ENCODE results near the gene ATXN7. TPM values are rescaled to one million over a fixed set of nuclear protein-coding genes. Genes with fewer than 3 reads are reported as not detected.

The ATXN7 gene
- total and polyA plus RNA-seq, 2 donors from 2014 or later: 1.4 to 36.4 TPM

- H3K27me3 ChIP-seq (ENCODE audit: control insufficient read depth, insufficient read depth, low read length): no peaks in the 10 kb centered on the region
- H3K36me3 ChIP-seq (ENCODE audit: control insufficient read depth in 2 of 3, insufficient read depth in 3 of 3, low read length in 3 of 3): no peaks in the 10 kb centered on the region
- H3K9ac ChIP-seq (ENCODE audit: low read length in 3 of 3): no peak overlapping the region
- no peak for TF ChIP-seq CTCF (IDR thresholded peaks at IDR 0.05; ENCODE audit: borderline replicate concordance, extremely low read depth, insufficient read depth)
- no peaks in the 10 kb centered on the region for H3K4me1 ChIP-seq (ENCODE audit: control insufficient read depth in 2 of 3, insufficient read depth in 2 of 3, low read depth in 1 of 3, low read length in 3 of 3)
- no peak for DNase-seq
- FAIRE-seq: no peak
- H3K4me3 ChIP-seq (ENCODE audit: low read length in 3 of 3): no peak overlapping the region
- H3K27ac ChIP-seq (ENCODE audit: low read depth in 2 of 2, low read length in 2 of 2): no peak overlapping the region
- intact Hi-C loops (cut with DNase I): no loop called here
- no peaks in the 10 kb centered on the region for H3K9me3 ChIP-seq (ENCODE audit: control insufficient read depth in 2 of 3, insufficient read depth in 1 of 3, low read length in 3 of 3)
Measured at GRCh38 chr3:63842127-63842526, 21.5 kb upstream of the ATXN7 start.

- intact Hi-C loops (cut with DNase I): no loop called here
- no peak for TF ChIP-seq CTCF (IDR thresholded peaks at IDR 0.05; ENCODE audit: borderline replicate concordance, extremely low read depth, insufficient read depth)
- H3K9me3 ChIP-seq (ENCODE audit: control insufficient read depth in 2 of 3, insufficient read depth in 1 of 3, low read length in 3 of 3): no peaks in the 10 kb centered on the region
- H3K36me3 ChIP-seq (ENCODE audit: control insufficient read depth in 2 of 3, insufficient read depth in 3 of 3, low read length in 3 of 3): no peaks in the 10 kb centered on the region
- no peak overlapping the region for H3K9ac ChIP-seq (ENCODE audit: low read length in 3 of 3)
- H3K27ac ChIP-seq (ENCODE audit: low read depth in 2 of 2, low read length in 2 of 2): no peak overlapping the region
- DNase-seq (peak in 1 of 5 donors; percentile 8), FAIRE-seq (no peak)
- H3K4me3 ChIP-seq (ENCODE audit: low read length in 3 of 3): no peak overlapping the region
- H3K27me3 ChIP-seq (ENCODE audit: control insufficient read depth, insufficient read depth, low read length): no peaks in the 10 kb centered on the region
- no peaks in the 10 kb centered on the region for H3K4me1 ChIP-seq (ENCODE audit: control insufficient read depth in 2 of 3, insufficient read depth in 2 of 3, low read depth in 1 of 3, low read length in 3 of 3)
Measured at GRCh38 chr3:63845215-63845614, 18.5 kb upstream of the ATXN7 start.

- no peaks in the 10 kb centered on the region for H3K27me3 ChIP-seq (ENCODE audit: control insufficient read depth, insufficient read depth, low read length)
- H3K9ac ChIP-seq (ENCODE audit: low read length in 3 of 3): no peak overlapping the region
- FAIRE-seq (no peak), DNase-seq (peak in 2 of 5 donors; percentile 24 to 45)
- intact Hi-C loops (cut with DNase I): no loop called here
- H3K4me1 ChIP-seq (ENCODE audit: control insufficient read depth in 2 of 3, insufficient read depth in 2 of 3, low read depth in 1 of 3, low read length in 3 of 3): no peaks in the 10 kb centered on the region
- no peaks in the 10 kb centered on the region for H3K9me3 ChIP-seq (ENCODE audit: control insufficient read depth in 2 of 3, insufficient read depth in 1 of 3, low read length in 3 of 3)
- H3K4me3 ChIP-seq (ENCODE audit: low read length in 3 of 3): no peak overlapping the region
- no peak for TF ChIP-seq CTCF (IDR thresholded peaks at IDR 0.05; ENCODE audit: borderline replicate concordance, extremely low read depth, insufficient read depth)
- H3K27ac ChIP-seq (ENCODE audit: low read depth in 2 of 2, low read length in 2 of 2): no peak overlapping the region
- no peaks in the 10 kb centered on the region for H3K36me3 ChIP-seq (ENCODE audit: control insufficient read depth in 2 of 3, insufficient read depth in 3 of 3, low read length in 3 of 3)
Measured at GRCh38 chr3:63847718-63848450, 15.8 kb upstream of the ATXN7 start.

All from kidney (tissue), 14 donors.